Measurements from ENCODE around the gene STK32A.

Gene STK32A

DNA sequence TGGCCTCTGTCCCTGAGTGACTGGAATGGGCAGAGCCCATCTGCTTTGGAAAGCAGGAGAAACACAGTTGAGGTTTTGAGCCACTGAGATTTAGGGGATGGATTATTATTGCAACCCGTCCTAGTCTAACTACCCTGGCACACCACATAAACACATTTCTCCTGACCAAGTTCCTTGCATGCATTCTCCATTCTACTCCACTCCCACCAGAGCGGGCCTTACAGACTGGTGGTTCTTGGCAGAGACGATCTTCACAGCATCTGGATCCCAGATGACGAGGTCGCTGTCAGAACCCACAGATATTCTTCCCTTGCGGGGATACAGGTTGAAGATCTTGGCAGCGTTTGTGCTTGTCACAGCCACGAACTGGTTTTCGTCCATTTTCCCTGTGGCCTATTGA is 164.0 kb downstream of the STK32A start:
- Histone ChIP-seq H3K4me1 (ENCODE audit: control insufficient read depth, low read depth, low read length) (no peaks in the 10 kb centered on the region), H3K27me3 (ENCODE audit: control insufficient read depth, insufficient read depth, low read length) (no peaks in the 10 kb centered on the region), H3K4me3 (ENCODE audit: low read length) (no peak overlapping the region), H3K9me3 (ENCODE audit: control insufficient read depth, low read depth, low read length) (no peaks in the 10 kb centered on the region), H3K36me3 (ENCODE audit: control insufficient read depth, low read depth, low read length) (peaks cover 95% of the 10 kb centered on the region), H3K9ac (ENCODE audit: low read length) (no peak overlapping the region), H3K27ac (ENCODE audit: low read length) (no peak overlapping the region)

DNA sequence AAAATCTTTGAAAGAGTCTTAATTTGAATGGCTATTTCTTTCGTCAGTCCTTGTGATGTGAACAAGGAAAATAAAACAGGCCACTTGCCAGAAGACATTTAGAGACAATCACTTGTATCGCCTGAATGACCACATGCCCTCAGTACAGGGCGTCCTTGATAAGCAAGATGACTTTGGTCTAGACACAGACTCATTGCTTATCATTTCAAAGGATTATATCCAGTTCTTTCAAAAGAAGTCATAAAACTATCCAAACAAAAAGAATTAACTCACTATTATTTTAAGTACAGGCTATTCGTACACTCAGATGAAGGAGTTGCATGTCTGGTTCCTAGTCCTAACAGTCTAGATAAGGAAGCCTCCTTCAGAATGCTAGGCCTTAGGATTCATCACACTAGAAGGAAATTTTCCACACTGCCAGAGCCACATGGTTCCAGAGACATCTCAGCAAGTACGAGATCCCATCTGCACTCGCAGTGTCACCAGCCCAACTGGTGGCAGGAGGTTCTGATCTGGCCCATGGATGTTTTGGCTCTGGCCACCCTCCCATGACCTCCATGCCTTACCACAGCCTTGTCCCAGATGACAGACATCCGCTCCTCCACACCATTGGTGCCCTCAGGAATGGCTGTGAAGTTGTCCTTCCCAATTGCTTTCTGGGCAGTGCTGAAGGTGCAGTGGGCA is 165.4 kb downstream of the STK32A start:
- no peak overlapping the region for H3K27ac ChIP-seq (ENCODE audit: low read length)
- H3K36me3 ChIP-seq (ENCODE audit: control insufficient read depth, low read depth, low read length), result peaks cover 94% of the 10 kb centered on the region

DNA sequence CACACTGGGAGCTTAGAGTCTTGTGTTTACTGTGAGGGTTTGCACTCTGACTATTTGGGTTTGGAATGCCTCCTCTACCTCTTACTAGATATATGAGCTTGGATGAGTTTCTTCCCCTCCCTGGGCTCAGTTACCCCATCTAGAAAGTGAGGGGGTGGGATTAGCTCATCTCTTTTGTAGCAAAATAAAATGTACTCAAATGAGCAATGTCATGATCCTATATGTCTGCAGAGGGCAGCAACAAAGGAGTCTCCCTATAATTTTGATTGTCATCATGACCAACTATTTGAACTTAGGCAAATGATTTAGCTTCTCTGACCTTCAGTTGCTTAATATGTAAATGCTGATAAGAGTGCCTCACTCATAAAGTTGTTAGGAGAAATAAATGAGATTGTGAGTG is 166.1 kb downstream of the STK32A start:
- Histone ChIP-seq H3K9me3 (ENCODE audit: control insufficient read depth, low read depth, low read length) (no peaks in the 10 kb centered on the region), H3K4me1 (ENCODE audit: control insufficient read depth, low read depth, low read length) (no peaks in the 10 kb centered on the region), H3K36me3 (ENCODE audit: control insufficient read depth, low read depth, low read length) (peaks cover 94% of the 10 kb centered on the region), H3K4me3 (ENCODE audit: low read length) (no peak overlapping the region), H3K9ac (ENCODE audit: low read length) (no peak overlapping the region), H3K27me3 (ENCODE audit: control insufficient read depth, insufficient read depth, low read length) (no peaks in the 10 kb centered on the region), H3K27ac (ENCODE audit: low read length) (no peak overlapping the region)

More for the DNA sequence above, 165.4 kb downstream of the STK32A start:
- Histone ChIP-seq H3K27me3 (ENCODE audit: control insufficient read depth, insufficient read depth, low read length) (no peaks in the 10 kb centered on the region), H3K4me3 (ENCODE audit: low read length) (no peak overlapping the region), H3K4me1 (ENCODE audit: control insufficient read depth, low read depth, low read length) (no peaks in the 10 kb centered on the region), H3K9me3 (ENCODE audit: control insufficient read depth, low read depth, low read length) (no peaks in the 10 kb centered on the region), H3K9ac (ENCODE audit: low read length) (no peak overlapping the region)

DNA sequence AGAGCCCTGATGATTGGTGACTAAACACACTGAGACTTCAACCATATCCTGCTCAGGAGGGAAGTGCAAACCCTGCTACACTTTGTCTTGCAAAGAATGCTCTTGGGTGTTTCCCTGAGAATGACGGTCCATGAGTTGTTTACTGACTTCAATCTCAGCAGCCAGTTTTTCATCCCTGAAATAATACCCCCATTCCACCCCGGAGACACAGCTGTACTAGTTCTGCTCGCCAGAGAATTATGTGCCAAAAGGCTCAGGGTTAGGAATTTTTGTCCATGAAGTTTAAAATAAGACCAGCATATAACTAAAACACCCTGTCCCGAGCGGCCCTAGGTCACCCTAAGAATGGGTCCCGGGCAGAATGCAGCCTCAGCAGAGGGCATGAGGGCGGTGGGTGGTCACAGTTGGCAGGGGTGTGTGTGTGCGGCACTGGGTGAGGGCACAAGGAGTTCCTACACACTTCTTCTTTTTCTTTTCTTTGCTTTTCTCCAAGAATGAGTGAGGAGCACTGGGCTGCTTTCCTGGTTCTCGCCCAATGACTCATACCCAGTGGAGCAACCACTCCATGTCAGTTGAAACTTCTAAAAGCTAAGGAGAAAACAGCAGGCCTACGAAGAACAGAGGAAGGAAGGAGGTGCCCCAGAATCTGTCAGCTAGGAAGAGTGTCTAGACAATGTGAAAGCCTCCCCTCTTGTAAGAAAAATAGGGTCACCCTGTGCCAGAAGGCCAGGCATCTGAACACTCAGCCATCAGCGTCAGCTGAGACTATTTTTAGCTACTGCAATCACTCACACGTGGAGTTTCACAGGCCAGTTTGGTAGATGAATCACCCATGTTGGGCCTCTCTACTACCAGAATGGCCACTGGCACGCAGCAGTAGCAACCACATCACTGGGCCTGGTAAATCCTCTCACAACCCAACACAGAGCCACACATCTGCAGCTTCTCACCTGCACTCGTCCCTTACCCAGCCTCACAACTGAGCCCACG is 169.1 kb downstream of the STK32A start:
- no peak overlapping the region for H3K4me3 ChIP-seq (ENCODE audit: low read length)
- H3K9ac ChIP-seq (ENCODE audit: low read length), result no peak overlapping the region

DNA sequence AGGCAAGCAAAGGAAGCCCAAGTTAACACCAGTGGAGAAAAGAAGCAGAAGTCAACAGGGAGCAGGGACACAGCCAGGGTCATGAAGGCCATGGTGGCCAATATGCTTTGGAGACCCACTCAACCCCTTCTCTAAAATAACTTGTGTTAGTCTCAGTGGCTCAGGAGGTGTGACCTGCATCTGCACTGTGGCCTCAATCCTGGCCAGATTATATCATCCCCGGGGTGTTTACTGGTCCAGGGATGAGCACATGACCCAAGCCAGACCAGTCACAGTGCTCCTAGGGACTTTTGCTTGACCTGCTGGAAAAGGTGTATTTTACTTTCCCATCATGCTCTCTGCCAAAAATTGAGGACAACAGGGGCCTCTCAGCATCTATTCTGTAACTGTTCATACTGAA is 169.9 kb downstream of the STK32A start:
- peaks cover 97% of the 10 kb centered on the region for H3K36me3 ChIP-seq (ENCODE audit: control insufficient read depth, low read depth, low read length)
- H3K9ac ChIP-seq (ENCODE audit: low read length), result no peak overlapping the region
- no peak overlapping the region for H3K27ac ChIP-seq (ENCODE audit: low read length)
- H3K27me3 ChIP-seq (ENCODE audit: control insufficient read depth, insufficient read depth, low read length), result no peaks in the 10 kb centered on the region
- no peaks in the 10 kb centered on the region for H3K9me3 ChIP-seq (ENCODE audit: control insufficient read depth, low read depth, low read length)
- no peaks in the 10 kb centered on the region for H3K4me1 ChIP-seq (ENCODE audit: control insufficient read depth, low read depth, low read length)
- H3K4me3 ChIP-seq (ENCODE audit: low read length), result no peak overlapping the region

More for the DNA sequence above, 169.1 kb downstream of the STK32A start:
- Histone ChIP-seq H3K27ac (ENCODE audit: low read length) (no peak overlapping the region), H3K9me3 (ENCODE audit: control insufficient read depth, low read depth, low read length) (no peaks in the 10 kb centered on the region), H3K36me3 (ENCODE audit: control insufficient read depth, low read depth, low read length) (peaks cover 97% of the 10 kb centered on the region), H3K4me1 (ENCODE audit: control insufficient read depth, low read depth, low read length) (no peaks in the 10 kb centered on the region), H3K27me3 (ENCODE audit: control insufficient read depth, insufficient read depth, low read length) (no peaks in the 10 kb centered on the region)

DNA sequence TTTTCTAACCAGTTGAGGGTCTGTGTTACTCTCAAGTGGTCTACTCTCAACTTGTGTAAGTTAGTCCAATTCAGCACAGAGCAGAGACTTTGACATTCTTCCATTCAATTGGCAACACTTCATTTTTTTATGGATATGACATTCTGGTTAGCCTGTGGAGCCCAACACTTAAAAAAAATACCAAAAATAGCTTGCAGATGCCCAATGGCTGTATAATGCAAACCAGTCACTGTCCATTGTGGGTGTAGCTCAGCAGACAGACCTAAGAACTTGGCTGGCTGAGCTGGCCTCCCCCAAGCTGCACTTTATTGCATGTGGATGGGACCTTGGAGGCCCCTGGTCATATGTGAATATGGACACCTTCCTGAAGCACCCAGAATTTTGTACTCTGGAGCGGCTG is 171.8 kb downstream of the STK32A start:
- H3K9ac ChIP-seq (ENCODE audit: low read length), result no peak overlapping the region
- no peak overlapping the region for H3K27ac ChIP-seq (ENCODE audit: low read length)
- no peaks in the 10 kb centered on the region for H3K27me3 ChIP-seq (ENCODE audit: control insufficient read depth, insufficient read depth, low read length)
- H3K36me3 ChIP-seq (ENCODE audit: control insufficient read depth, low read depth, low read length), result peaks cover 97% of the 10 kb centered on the region
- no peaks in the 10 kb centered on the region for H3K9me3 ChIP-seq (ENCODE audit: control insufficient read depth, low read depth, low read length)
- H3K4me3 ChIP-seq (ENCODE audit: low read length), result no peak overlapping the region
- H3K4me1 ChIP-seq (ENCODE audit: control insufficient read depth, low read depth, low read length), result no peaks in the 10 kb centered on the region

DNA sequence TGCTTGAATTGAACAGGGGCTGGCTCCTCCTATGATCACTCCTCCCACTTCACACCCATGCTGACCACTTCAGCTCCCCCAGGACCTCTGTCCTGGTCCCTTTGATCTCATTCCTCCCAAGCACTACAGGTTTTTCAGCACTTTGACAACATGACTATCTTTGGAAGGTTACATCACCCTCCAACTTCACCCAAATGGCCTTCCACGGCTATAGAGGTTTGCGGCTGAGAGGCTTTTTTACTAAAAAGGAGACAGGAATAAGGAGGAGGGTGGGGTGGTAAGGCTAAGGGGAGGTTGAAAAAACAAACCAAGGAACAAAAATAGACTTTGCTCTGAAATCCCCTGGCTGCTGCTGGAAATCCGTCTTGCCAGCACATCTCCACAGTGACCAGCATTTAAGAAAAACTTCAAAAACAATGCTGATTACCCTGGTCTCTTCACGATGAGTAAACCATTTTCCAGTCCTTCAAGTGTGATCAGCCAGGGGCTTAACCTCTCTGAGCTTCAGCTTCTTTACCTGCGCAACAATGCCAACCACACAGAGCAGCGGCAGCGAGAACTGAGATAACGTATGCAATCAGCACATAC is 172.4 kb downstream of the STK32A start:
- H3K4me1 ChIP-seq (ENCODE audit: control insufficient read depth, low read depth, low read length), result no peaks in the 10 kb centered on the region
- no peaks in the 10 kb centered on the region for H3K9me3 ChIP-seq (ENCODE audit: control insufficient read depth, low read depth, low read length)
- no peak overlapping the region for H3K4me3 ChIP-seq (ENCODE audit: low read length)
- no peak overlapping the region for H3K27ac ChIP-seq (ENCODE audit: low read length)
- peaks cover 97% of the 10 kb centered on the region for H3K36me3 ChIP-seq (ENCODE audit: control insufficient read depth, low read depth, low read length)
- no peaks in the 10 kb centered on the region for H3K27me3 ChIP-seq (ENCODE audit: control insufficient read depth, insufficient read depth, low read length)
- no peak overlapping the region for H3K9ac ChIP-seq (ENCODE audit: low read length)

DNA sequence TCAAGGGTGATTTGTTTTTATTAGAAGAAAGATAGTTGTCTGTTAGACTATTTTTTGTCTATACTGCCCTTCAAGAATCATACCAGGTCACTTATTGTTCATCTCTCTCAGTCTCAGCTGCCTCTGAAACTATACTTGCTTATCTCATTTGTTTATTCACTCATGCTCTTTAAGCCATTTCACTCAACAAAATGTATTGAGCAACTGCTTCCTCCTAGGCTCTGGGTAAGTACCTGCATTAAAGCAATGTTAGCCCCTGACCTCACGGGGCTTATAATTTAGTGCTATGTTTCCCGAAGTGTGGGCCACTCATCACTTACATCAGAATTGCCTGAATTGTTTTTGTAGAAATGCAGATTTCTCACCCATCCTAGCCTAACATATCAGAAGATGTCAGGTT is 174.2 kb downstream of the STK32A start:
- Histone ChIP-seq H3K9ac (ENCODE audit: low read length) (no peak overlapping the region), H3K9me3 (ENCODE audit: control insufficient read depth, low read depth, low read length) (no peaks in the 10 kb centered on the region), H3K27ac (ENCODE audit: low read length) (no peak overlapping the region), H3K36me3 (ENCODE audit: control insufficient read depth, low read depth, low read length) (peaks cover 100% of the 10 kb centered on the region), H3K4me1 (ENCODE audit: control insufficient read depth, low read depth, low read length) (no peaks in the 10 kb centered on the region), H3K4me3 (ENCODE audit: low read length) (no peak overlapping the region), H3K27me3 (ENCODE audit: control insufficient read depth, insufficient read depth, low read length) (no peaks in the 10 kb centered on the region)

DNA sequence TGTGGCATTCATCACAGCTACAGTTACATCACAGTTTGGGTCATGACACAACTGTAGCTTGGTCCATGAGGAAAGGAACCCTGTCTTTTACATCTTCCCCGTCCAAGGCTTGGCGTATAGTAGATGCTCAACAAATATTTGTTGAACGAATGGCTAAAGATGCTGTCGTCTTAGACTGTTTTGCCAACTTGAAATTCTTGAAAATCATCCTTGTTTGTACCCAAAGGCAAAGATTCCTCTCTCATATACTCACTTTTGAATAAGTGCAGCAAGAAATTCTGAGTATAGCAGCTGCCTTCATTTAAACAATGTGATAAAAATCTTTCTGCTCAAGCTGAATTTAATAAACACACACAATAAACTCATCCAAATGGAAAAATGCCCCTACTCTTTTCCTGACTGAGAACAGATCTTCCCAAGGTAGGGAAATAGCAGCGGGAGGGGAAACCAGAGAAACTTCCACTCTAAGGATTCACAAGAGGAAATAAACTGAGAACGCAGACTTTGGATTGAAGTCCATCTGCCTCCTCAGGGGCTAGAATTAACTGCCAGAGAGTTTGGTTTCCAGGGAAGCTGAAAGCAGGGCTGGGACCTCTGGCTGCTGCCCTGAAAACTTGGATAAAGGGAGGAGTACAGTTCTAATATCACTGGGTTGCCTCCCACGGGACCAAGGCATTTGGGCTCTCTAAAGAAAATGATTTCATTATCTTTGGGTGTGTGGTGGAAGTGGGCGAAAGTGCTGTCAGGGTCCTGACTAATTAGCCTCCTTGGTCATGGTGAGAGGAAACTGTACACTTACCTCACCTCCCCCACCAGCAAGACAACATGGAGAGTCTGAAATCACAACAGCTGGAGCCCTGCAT is 175.9 kb downstream of the STK32A start:
- Histone ChIP-seq H3K9me3 (ENCODE audit: control insufficient read depth, low read depth, low read length) (no peaks in the 10 kb centered on the region), H3K4me3 (ENCODE audit: low read length) (no peak overlapping the region), H3K36me3 (ENCODE audit: control insufficient read depth, low read depth, low read length) (peaks cover 100% of the 10 kb centered on the region), H3K9ac (ENCODE audit: low read length) (no peak overlapping the region), H3K27ac (ENCODE audit: low read length) (no peak overlapping the region), H3K4me1 (ENCODE audit: control insufficient read depth, low read depth, low read length) (no peaks in the 10 kb centered on the region), H3K27me3 (ENCODE audit: control insufficient read depth, insufficient read depth, low read length) (no peaks in the 10 kb centered on the region)

DNA sequence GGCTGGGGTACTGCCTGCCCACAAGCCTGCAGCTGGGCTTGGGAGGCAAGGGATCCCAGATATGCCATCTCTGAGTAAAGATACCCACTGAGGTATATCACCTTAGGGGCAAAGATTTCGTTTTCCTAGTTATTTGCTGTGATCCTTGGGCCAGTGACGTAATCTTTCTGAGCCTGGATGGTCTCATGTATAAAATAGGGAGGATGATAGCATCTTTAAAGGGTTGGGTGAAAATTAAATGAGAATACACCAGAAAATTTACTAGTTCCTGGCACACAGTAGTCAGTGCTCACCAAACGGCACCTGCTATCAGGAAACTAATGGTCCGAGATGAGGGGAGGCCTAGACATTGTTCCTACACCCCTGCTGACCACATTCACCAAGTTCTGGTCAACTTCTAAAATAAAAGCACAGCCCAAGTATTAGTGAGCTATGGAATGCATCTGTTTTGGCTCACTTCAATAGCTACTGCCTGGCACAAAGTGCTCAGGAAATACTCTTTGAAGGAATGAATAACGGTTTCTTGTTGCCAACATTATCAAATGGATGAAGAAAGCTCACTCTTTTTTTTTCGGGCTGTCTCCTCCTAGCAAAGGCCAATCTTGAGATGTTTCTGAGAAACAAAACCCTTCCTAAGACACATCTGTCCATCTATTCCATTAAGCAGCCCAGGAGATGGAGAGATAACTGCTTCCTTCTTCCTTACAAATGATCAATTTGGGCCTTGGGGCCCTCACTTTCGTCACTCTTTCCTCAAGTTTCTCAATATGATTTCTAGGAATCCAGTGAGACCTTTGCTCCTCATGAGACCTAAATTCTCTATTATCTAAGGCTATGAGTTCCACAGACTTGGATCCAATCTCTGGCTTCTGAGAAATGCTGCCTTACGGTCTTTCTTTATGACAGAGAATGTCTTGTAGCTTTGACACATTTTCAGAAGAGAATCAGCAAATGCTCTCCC is 176.8 kb downstream of the STK32A start:
- Histone ChIP-seq H3K36me3 (ENCODE audit: control insufficient read depth, low read depth, low read length) (peaks cover 100% of the 10 kb centered on the region), H3K9me3 (ENCODE audit: control insufficient read depth, low read depth, low read length) (no peaks in the 10 kb centered on the region), H3K4me1 (ENCODE audit: control insufficient read depth, low read depth, low read length) (no peaks in the 10 kb centered on the region), H3K27ac (ENCODE audit: low read length) (no peak overlapping the region), H3K4me3 (ENCODE audit: low read length) (no peak overlapping the region), H3K9ac (ENCODE audit: low read length) (no peak overlapping the region), H3K27me3 (ENCODE audit: control insufficient read depth, insufficient read depth, low read length) (no peaks in the 10 kb centered on the region)
